HG03280 (cell line): ENCODE data around the gene CYP4V2.

Source experiments
- ATAC-seq: cut with Tn5 transposase; IDR thresholded peaks from one replicate; pipeline ENCODE4 v1.9.1; 2021; ENCODE audit warnings: mild to moderate bottlenecking, moderate library complexity; ENCODE audit not compliant: unreplicated experiment

The CYP4V2 gene

DNA sequence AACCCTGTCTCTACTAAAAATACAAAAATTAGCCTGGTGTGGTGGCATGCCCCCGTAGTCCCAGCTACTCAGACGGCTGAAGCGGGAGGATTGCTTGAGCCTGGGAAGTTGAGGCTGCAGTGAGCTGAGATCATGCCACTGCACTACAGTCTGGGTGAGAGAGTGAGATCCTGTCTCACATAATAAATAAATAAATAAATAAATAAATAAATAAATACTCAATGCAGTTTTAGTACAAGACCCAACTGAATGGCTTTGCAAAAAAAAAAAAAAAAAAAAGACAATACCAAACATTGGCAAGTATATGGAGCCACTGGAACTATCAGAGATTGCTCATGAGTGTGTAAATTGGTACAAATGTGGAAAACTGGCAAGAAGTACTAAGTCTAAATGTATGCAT, 3.3 kb upstream of the CYP4V2 start:
- no peak for ATAC-seq

DNA sequence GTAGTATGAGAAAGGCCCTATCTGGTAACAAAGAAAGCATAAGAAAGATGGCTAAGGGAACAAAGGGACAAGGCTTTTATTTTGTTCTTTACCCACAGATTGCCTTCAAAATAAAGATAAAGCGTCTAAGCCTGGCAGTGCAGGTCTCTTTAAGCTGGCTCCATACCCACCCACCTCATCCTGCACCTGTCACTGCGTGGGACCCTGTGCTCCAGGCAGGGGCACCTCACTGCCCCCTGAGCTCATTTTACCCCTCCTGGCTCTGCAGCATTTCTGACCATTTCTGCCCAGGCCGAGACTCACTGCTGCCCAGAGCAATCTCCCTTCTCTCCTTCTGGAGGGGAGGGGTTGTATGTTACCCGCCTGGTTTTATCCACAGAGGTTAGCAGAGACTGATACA, 1.7 kb upstream of the CYP4V2 start:
- ATAC-seq = no peak

- peak; percentile 26 for ATAC-seq
These were observed 677 bp upstream of the CYP4V2 start for GRCh38 chr4:186190581-186191199.

DNA sequence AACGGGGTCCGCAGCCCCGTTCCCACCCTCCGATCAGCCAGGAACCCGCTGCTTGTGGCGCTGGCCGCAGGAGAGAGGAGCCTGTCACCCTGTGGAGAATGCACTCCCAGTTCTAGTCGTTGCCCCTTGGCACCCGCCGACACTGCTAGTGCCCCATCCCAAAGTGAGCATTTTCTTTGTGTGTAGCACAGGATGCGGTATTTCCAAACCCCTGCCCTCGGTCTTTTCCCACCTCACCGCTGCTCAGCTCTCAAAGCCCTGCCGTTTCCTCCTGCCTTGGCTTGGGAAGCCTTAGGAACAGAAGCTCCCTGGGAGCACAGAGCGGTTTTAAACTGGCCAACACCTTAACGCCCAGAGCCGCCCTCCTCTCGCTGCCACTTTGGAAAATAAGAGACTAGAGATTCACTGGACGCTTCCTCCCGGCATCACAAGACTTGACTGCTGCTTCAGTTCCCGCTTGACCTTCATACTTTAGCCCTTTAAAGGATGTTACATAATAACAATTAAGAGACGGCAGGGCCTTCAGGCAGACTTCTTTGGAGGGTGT, 772 bp downstream of the CYP4V2 start:
- no peak for ATAC-seq

DNA sequence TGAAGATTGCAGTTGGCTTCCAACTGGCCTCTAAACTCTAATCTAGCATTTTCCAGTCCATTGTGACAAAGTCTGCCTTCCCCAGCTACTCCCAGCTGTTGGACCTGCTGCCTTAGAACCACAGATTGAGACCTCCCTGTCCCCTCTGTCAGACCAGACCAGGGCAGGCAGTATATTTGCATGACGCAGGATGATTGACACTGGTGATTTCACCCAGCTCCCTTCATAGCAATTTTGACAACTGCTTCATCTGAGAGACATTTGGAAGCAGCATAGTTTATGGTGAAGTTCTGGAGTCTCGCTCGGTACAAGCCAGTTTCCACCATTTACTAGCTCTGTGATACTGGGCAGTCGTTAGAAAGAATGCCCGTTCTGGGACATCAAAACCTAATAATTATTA, 2.5 kb downstream of the CYP4V2 start:
- ATAC-seq = no peak

DNA sequence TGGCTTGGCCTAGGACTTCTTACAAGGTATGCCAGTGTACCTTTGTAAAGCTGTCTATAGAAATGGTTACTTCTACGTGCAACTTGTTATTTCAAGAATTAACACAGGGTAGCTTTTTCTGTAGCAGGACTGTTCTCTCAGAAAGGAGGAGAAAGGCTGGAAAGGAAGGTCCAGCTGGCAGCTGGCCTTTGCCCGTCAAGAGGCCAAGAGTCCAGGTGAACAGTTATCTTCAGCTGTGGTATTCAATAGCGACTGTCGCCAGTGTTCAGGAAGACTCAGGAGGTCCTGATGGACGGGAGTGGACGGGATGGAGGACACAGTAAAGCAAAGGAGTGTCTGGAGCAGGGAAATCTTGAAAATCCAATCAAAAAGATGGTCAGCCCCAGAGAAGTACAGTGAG, 4.7 kb downstream of the CYP4V2 start:
- no peak for ATAC-seq

DNA sequence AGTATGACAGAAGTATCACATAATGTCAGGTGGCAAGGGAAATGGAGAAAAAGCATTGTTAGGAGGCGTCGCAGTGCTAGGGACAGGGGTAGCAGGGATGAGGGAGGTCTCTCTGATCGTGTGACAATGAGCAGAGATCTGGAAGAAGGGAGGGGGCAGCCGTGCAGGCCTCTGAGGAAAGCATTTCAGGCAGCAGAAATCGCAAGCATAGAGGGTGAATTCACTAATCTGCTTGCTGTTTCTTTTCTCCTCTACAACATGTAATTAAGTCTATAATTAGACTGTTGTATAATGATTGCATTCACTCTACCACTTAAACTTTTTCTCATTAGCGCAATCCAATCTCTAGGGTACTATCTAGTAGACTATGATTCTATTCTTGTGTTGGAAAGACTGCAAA, 9.1 kb downstream of the CYP4V2 start:
- no peak for ATAC-seq

- no peak for ATAC-seq
These were observed 9.6 kb downstream of the CYP4V2 start for GRCh38 chr4:186201010-186201409.

GRCh38 chr4:186201535-186202230, 10.3 kb downstream of the CYP4V2 start:
- peak; percentile 100 for ATAC-seq

DNA sequence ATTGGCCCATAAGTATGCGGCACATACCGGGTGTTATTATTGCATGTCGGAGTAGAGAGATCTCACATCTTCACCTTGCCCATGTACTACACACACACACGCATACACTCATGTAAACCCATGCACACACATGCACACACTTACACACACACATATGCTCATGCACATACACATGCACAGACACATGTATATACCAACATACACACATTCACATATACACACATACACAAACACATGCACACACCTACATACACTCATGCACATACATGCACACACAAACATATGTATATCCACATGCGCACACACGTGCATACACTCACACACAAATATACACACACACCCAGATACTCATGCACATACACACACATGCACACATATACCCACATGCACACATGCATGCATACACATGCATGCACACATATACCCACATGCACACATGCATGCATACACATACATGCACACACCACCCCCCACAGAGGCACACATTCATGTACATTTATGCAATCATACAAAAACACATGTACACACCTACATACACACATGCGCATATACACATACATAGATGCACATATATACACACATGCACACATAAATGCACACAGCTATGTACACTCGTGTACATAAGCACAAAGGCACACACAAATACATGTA, 11.2 kb downstream of the CYP4V2 start:
- no peak for ATAC-seq

GRCh38 chr4:186203406-186203805, 12.0 kb downstream of the CYP4V2 start:
- no peak for ATAC-seq

DNA sequence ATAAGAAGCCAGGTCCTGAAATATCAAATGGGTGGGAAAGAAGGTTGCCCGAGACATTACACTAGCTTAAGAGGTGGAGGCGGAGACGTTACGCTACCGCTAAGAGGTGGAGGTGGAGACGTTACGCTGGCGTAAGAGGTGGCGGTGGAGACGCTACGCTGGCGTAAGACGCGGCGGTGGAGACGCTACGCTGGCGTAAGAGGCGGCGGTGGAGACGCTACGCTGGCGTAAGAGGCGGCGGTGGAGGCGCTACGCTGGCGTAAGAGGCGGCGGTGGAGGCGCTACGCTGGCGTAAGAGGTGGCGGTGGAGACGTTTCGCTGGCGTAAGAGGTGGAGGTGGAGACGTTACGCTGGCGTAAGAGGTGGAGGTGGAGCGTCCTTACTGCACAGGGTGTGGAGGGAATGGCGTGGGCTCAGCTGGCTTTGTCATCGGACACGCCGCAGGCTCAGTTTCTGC, 12.8 kb downstream of the CYP4V2 start:
- ATAC-seq = no peak

DNA sequence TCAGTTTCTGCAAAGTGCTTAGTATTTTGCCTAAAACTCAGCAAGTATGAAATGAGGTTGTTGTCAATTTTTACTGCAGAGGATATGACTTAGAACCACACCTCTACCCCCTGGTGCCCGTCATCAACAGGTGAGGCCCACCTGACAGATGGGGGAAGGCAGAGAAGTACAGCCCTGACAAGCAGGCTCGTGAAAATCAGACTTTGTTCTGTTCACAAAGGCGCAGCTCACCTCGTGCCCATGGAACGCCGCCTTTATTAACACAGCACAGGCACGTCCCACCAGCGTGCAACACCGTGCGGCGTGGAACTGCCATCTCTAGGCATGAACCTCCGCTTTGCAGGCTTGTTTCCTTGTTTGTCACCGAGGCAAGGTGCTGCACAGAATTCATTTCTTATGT, 13.3 kb downstream of the CYP4V2 start:
- no peak for ATAC-seq

GRCh38 chr4:186205156-186205555, 13.8 kb downstream of the CYP4V2 start:
- ATAC-seq = no peak

- ATAC-seq = no peak
These were observed 25.2 kb downstream of the CYP4V2 start for GRCh38 chr4:186216465-186217024.

DNA sequence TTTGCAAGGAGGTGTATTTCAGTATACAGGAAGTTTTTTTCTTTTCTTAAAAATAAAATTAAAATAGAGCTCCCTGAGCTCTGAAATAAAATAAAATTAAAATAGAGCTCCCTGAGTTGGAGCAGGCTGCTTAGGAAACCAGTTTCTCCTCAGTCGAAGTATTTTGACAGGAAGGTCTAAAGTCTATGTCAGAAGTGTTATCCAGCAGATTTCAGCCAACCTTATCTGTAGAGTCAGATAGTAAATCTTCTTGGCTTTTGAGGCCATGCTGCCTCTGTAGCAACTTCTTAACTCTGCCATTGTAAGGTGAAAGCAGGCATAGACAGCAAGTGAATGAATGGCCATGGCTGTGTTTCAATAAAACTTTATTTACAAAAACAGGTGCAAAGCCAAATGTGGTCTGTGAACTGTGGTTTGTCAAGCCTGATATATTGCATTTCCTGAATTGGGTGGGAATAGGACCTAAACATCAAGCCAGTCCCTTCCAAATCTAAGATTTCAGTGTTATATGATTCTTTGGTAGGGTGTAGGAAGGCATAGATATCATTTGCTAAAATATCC, 26.4 kb downstream of the CYP4V2 start:
- ATAC-seq = no peak

DNA sequence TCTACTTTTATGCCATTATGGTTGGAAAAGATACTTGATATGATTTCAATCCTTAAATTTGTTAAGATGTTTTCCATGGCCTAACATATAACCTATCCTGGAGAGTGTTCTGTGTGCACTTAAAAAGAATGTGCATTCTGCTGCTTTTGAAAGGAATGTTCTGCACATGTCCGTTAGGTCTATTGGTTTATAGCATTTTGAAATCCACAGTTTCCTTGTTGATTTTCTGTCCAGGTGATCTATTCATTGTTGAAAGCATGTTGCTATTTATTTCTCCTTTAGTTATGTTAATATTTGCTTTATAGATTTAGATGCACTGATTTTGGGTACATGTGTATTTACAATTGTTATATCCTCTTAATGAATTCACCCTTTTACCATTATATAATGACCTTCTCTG, 30.3 kb downstream of the CYP4V2 start:
- ATAC-seq = no peak

- no peak for ATAC-seq
These were observed 34.5 kb downstream of the CYP4V2 start for GRCh38 chr4:186225848-186226247.

- ATAC-seq = no peak
These were observed 35.3 kb downstream of the CYP4V2 start for GRCh38 chr4:186226521-186227189.

DNA sequence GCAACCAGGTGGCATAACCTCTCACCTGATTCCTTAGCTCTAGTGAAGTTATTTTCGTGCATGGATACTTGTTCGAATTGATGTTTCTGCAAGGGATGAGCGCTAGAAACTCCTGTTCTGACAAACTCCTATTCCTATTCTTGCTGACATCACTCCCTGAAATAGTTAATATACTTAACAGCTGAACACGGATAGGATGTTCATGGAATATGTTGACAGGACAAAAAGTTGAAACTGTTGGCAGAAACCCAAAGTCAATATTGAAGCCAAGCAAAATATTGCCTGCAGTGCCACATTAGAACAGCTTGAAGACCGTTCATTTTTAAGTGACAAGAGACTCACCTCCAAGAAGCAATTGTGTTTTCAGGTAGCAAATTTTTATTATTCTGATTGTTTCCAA, 35.9 kb downstream of the CYP4V2 start, which contains the start of gene KLKB1:
TSS of gene KLKB1 (plus strand) at position 287 of the 400 bp plus-strand sequence. CDS start 689 bp downstream, outside the sequence.
- ATAC-seq = no peak
